Prostate gland (tissue), 2 donors: ENCODE measurements around the gene RNF44.

Experiments
- POLR2A ChIP-seq: fragments of 450-650 bp; IDR thresholded peaks from one replicate; pipeline ENCODE4 v1.6.1; 2016; ENCODE audit warnings: antibody characterized with exemption, mild to moderate bottlenecking
- POLR2AphosphoS5 ChIP-seq: sonication (generic); formaldehyde crosslinking; IDR thresholded peaks from one replicate; pipeline ENCODE4 v1.6.1; 2017; ENCODE audit warnings: antibody characterized with exemption
- TF ChIP-seq, protein P1 (sequence below), 4 experiments: fragments of 200-600 bp in 2 of 4; fragments of 450-650 bp in 2 of 4; sonication (generic) in 2 of 4; IDR thresholded peaks; 1 replicate in 3 of 4; 2 replicates in 1 of 4; pipeline ENCODE4 v1.5.1; 2016 to 2019; ENCODE audit warnings: antibody characterized with exemption in 4 of 4, mild to moderate bottlenecking in 2 of 4, moderate library complexity in 2 of 4

DNA sequence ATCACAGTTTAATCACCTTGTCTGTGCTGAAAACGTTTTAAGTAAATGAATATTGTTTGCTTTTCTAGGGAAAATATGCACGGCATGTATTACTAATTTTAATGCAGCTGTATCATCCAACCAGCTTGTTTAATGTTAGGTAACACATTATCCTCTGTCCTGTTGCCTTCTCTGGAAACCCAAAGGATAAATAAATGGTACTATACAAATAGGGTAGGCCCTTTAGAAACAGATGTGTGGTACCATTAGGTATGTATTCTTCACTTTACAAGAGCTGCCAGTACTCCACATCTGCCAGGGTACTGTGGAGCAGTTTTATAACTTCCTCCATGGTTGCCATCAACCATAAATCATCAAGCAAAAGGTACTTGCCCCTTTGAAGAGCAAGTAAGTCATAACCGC lies 46.1 kb downstream of the RNF44 start:
- no peak for TF ChIP-seq POLR2A
- TF ChIP-seq, protein P1, sequence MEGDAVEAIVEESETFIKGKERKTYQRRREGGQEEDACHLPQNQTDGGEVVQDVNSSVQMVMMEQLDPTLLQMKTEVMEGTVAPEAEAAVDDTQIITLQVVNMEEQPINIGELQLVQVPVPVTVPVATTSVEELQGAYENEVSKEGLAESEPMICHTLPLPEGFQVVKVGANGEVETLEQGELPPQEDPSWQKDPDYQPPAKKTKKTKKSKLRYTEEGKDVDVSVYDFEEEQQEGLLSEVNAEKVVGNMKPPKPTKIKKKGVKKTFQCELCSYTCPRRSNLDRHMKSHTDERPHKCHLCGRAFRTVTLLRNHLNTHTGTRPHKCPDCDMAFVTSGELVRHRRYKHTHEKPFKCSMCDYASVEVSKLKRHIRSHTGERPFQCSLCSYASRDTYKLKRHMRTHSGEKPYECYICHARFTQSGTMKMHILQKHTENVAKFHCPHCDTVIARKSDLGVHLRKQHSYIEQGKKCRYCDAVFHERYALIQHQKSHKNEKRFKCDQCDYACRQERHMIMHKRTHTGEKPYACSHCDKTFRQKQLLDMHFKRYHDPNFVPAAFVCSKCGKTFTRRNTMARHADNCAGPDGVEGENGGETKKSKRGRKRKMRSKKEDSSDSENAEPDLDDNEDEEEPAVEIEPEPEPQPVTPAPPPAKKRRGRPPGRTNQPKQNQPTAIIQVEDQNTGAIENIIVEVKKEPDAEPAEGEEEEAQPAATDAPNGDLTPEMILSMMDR (IDR thresholded peaks at IDR 0.05): no peak
- TF ChIP-seq POLR2AphosphoS5: no peak
